HG02938 (cell line): Measurements from ENCODE around the gene GXYLT2.
"Not testable (repeated sequence)": the region's sequence is repeated elsewhere in the genome, so short reads cannot be mapped to it uniquely, and the experiment has no call there.

Experiments used
- ATAC-seq: cut with Tn5 transposase; IDR thresholded peaks from one replicate; pipeline ENCODE4 v1.9.1; 2021; ENCODE audit warnings: mild to moderate bottlenecking, moderate library complexity; ENCODE audit not compliant: unreplicated experiment

Gene GXYLT2

DNA sequence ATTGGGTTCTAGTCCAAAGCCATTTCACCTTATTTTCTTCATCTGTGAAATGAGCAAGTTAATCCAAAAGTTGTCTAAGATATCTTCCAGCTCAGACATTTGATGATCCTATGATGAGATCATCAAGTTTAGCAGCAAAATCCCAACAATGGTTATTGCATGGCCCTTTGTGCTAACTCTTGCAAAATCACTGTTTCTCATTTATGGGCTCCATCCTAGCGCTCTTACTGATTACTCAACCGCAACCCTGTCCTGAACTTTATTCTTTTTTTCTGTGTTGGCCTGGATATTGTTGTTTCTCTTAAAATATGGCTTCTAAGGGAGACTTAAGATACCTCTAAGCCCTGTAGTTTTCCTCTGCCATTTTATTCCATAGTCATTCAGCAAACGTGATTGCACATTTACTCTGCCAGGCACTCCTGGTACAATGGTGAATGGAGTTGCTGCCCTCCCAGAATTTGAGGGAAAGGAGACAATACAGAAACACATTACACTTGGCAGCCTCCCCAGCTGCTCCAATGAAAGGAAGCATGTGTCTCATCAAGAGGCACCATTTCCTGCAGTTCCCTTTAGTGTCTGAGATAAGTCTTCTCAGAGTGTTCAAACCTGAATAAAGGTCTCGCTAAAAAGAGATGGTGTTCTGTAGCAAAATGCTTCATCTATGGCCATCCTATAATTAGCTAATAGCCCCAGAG, 4.4 kb downstream of the GXYLT2 start:
- ATAC-seq, result no peak

DNA sequence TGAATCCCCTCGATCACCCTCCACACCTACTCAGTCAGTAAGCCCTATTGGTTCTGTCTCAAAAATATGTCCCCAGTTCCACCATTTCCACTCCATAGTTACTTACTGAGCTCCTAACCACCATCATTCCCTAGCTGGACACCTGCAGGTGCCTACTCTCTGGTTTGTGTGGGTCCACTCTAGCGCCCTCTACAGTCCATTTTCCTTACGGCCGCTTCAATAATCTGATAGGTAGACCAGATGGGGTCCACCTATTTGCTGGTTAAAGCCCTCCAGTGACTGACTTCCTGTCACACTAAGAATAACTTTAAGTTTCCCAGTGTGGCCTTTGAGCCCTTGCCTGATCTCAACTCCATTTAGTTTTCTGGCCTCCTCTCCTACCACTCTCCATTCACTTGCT, 5.0 kb downstream of the GXYLT2 start:
- ATAC-seq, result no peak

- ATAC-seq, result no peak
These were observed 7.2 kb downstream of the GXYLT2 start for GRCh38 chr3:72894976-72895552.

- ATAC-seq, result no peak
These were observed 9.3 kb downstream of the GXYLT2 start for GRCh38 chr3:72896996-72897757.

GRCh38 chr3:72897758-72898007, 9.8 kb downstream of the GXYLT2 start:
- ATAC-seq, result no peak

DNA sequence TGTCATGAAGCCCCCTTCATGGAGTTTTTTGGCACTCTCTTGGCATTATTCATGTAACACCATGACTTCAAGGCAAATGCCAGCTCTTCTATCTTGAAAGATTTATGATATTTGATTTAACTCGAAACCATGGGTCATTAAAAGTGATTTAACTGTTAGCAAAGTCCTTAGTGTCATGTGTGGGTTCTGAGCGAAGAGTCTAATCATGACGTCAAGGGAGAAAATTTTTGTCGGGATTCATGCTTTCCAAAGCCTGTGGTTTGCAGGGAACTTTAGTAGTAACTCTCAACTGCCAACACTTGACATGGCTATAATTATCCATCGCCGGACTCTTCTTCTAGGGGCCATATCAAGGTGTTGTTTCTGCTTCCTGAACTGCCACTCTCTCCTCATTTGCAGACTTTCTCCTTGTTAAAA, 11.5 kb downstream of the GXYLT2 start:
- no peak for ATAC-seq

GRCh38 chr3:72900048-72900447, 12.2 kb downstream of the GXYLT2 start:
- ATAC-seq, result no peak

DNA sequence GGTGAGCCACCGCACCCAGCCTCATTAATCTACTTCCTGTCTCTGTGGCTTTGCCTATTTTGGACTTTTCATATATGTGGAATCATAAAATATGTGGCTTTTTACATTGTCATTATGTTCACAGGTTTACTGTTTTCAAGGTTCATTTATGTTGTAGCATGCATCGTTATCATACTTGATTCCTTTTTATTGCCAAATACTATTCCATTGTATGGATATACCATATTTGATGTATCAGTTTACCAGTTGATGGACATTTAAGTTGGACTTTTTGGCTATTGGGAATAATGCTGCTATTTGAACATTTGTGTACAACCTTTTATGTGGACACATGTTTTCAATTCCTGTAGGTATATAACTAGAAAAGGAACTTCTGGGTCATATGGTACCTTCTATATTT, 14.0 kb downstream of the GXYLT2 start:
- ATAC-seq, result no peak

- no peak for ATAC-seq
These were observed 15.2 kb downstream of the GXYLT2 start for GRCh38 chr3:72903004-72903403.

DNA sequence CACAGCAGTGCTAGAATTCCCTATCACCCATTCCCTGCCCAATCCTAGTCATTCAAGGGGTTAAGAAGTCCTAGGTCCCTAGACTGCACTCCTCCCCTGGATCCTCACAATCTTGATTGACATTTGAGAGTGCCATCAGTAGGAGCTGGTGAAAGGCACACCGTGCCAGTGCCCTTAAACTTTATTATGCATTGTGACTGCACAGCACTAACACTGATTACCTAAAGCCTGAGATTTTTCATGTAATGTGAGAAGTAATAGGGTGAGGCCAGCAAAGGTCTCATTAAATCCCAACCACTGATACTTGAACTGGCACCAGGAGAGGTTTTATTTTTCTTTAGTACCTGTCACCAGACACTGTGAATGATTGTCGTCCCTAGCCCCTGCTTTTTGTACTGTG, 16.3 kb downstream of the GXYLT2 start:
- no peak for ATAC-seq

GRCh38 chr3:72906154-72906553, 18.3 kb downstream of the GXYLT2 start:
- ATAC-seq, result no peak

- ATAC-seq, result no peak
These were observed 19.4 kb downstream of the GXYLT2 start for GRCh38 chr3:72907131-72907711.

GRCh38 chr3:72907731-72908620, 20.1 kb downstream of the GXYLT2 start:
- no peak for ATAC-seq

GRCh38 chr3:72909591-72909990, 21.7 kb downstream of the GXYLT2 start:
- no peak for ATAC-seq

DNA sequence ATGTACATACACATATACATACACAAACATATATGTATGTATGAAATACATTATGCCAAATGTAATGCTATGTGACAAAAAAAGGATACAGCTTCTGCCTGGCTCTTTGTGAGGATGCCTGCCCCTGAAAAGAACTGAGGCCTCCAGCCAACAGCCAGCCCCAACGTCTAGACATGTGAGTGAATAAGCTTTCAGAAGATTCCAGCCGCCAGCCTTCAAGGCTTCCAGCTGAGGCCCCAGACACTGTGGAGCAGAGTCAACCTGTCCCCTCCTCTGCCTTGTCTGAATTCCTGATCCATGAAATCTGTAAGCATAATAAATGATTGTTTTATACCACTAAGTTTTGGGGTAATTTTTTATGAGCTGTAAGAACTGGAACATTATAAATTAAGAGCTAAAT, 24.7 kb downstream of the GXYLT2 start:
- ATAC-seq, result no peak

DNA sequence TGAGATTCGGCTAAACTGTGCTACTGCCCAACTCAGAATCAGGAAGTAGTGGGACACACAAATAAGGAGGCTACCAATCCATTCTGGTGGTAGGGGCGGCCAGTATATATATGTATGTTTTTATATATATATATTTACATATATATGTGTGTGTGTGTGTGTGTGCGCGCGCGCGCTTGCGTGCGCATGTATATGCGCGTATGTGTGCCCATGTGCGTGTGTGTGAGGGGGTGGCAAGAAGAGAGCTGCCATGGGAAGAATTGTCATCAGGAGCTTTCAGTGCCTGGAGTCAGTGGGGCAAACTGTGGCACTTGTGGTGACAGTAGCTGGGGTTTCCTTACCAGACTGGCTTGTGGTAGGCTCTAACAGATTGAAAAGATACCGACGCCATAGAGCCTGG, 26.5 kb downstream of the GXYLT2 start:
- no peak for ATAC-seq

DNA sequence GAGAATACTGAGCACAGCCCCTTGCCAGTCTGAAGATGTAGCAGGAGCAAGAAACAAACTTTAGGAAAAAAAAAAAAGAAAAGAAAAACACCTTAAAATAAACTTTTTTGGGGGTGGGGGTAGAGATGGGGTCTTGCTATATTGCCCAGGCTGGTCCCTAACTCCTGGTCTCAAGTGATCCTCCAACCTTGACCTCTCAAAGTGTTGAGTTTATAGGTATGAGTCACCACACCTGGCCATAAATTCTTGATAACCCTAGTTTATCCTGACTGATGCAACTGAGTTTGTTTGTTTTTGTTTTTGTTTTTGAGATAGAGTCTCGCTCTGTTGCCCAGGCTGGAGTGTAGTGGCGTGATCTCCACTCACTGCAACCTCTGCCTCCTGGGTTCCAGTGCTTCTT, 28.4 kb downstream of the GXYLT2 start:
- ATAC-seq, result no peak

DNA sequence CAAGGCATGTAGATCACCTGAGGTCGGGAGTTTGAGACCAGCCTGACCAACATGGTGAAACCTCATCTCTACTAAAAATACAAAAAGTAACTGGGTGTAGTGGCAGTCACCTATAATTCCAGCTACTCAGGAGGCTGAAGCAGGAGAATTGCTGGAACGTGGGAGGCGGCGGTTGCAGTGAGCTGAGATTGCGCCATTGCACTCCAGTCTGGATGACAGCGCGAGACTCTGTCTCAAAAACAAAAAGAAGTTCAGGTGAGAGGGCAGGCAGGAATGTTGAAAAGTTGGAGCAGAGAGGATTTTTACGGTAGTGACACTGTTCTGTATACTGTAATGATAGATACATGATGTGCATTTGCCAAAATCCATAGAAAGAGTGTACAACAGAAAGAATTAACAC, 31.7 kb downstream of the GXYLT2 start:
- ATAC-seq, result no peak

- no peak for ATAC-seq
These were observed 36.2 kb downstream of the GXYLT2 start for GRCh38 chr3:72924055-72924454.

- not testable (repeated sequence) for ATAC-seq
These were observed 41.2 kb downstream of the GXYLT2 start for GRCh38 chr3:72928781-72929735.
